BE2C (cell line): ENCODE results near the gene PTMA.
A peak's percentile ranks its signal among the peaks of the same experiment; 100 is the strongest.

Source experiments
- DNase-seq: peaks from one replicate; pipeline ENCODE4 v3.0.0-alpha.2; 2020
- H3K27me3 ChIP-seq: fragments of 250-450 bp; sonication (Bioruptor Pico); 2 replicates; pipeline ENCODE4 v1.5.1; 2020; ENCODE audit warnings: mild to moderate bottlenecking
- H3K36me3 ChIP-seq: fragments of 250-450 bp; sonication (Bioruptor Pico); 2 replicates; pipeline ENCODE4 v1.5.1; 2020; ENCODE audit warnings: mild to moderate bottlenecking
- H3K4me1 ChIP-seq: fragments of 250-450 bp; sonication (Bioruptor Pico); 2 replicates; pipeline ENCODE4 v1.5.1; 2020
- H3K4me3 ChIP-seq: 2 replicates; pipeline ENCODE4 v1.5.1; 2011; ENCODE audit warnings: low read depth, low read length
- H3K9me3 ChIP-seq: fragments of 250-450 bp; sonication (Bioruptor Pico); 2 replicates; pipeline ENCODE4 v1.5.1; 2020
- TF ChIP-seq, protein P1 (sequence below): IDR thresholded peaks from 2 replicates; pipeline ENCODE4 v1.5.1; 2012; ENCODE audit warnings: mild to moderate bottlenecking, low read depth, low read length

PTMA gene

DNA sequence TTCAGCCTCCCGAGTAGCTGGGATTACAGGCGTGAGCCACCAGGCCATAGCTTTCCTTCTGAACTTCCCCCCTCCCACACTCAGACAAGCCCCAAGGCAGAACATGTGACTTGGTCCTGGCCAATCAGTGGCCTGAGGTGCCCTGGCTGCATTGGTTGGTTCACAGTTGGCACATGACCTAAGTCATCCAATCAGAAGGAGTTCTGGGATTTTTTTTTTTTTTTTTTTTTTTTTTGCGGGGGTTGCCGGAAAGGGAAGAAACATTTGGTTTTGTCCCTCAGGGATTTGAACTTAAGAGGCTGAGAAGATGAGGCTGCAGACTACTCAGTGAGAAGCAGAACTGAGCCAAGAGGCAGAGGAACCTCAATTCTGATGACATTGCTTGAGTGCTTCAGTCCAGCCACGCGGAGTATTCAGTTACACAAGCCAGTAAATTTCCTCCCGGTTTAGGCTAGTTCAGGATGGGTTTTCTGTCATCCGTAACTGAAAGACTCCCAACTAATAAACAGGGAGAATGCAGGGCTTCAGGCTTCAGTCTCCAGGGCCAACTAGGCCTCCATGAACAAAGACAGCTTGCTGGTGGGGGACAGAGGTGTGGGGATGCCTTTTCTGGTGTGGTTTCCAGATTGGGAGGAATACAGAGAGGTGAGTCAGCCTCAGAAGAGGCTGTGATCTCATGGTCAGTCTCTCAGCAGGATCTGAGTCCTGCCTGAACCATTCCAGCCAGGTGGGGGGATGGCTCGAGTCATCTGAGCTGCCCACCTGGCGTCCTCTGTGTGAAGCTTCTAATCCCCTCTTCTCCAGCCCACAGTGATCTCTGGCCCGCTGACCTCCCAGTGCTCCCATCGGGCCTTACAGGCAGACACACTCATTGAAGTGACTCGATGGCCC is 9.2 kb downstream of the PTMA start:
- DNase-seq, result peak; percentile 90
- TF ChIP-seq, protein P1, sequence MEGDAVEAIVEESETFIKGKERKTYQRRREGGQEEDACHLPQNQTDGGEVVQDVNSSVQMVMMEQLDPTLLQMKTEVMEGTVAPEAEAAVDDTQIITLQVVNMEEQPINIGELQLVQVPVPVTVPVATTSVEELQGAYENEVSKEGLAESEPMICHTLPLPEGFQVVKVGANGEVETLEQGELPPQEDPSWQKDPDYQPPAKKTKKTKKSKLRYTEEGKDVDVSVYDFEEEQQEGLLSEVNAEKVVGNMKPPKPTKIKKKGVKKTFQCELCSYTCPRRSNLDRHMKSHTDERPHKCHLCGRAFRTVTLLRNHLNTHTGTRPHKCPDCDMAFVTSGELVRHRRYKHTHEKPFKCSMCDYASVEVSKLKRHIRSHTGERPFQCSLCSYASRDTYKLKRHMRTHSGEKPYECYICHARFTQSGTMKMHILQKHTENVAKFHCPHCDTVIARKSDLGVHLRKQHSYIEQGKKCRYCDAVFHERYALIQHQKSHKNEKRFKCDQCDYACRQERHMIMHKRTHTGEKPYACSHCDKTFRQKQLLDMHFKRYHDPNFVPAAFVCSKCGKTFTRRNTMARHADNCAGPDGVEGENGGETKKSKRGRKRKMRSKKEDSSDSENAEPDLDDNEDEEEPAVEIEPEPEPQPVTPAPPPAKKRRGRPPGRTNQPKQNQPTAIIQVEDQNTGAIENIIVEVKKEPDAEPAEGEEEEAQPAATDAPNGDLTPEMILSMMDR, result no peak
- peaks cover 7% of the 10 kb centered on the region for H3K4me1 ChIP-seq
- H3K4me3 ChIP-seq, result peak overlapping the region; percentile 33
- H3K27me3 ChIP-seq, result no peaks in the 10 kb centered on the region
- peaks cover 24% of the 10 kb centered on the region for H3K36me3 ChIP-seq
- H3K9me3 ChIP-seq, result no peaks in the 10 kb centered on the region

DNA sequence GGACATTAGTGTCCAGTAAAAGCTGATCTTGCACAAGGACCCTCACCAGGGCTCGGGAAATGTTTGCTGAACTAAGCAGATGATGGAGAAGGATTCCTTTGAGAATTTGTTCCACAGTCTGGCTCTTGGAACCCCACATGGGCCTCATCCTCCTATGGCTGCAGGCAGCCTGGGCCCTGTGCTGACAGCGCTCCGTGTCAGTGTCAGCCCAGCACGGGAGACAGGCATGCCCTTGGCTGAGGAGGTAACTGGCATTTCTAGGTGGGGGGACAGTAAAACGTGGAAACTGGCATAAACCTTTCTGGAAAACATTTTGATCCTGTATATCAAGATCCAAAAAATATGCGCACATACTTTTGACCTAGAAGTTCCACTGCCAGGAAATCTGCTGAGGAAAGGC is 10.5 kb downstream of the PTMA start:
- Histone ChIP-seq H3K4me3 (no peak overlapping the region), H3K9me3 (no peaks in the 10 kb centered on the region), H3K36me3 (peaks cover 17% of the 10 kb centered on the region), H3K4me1 (peaks cover 3% of the 10 kb centered on the region; the same call in 1 of the 2 replicates), H3K27me3 (no peaks in the 10 kb centered on the region)
- TF ChIP-seq, protein P1, result no peak
- no peak for DNase-seq

DNA sequence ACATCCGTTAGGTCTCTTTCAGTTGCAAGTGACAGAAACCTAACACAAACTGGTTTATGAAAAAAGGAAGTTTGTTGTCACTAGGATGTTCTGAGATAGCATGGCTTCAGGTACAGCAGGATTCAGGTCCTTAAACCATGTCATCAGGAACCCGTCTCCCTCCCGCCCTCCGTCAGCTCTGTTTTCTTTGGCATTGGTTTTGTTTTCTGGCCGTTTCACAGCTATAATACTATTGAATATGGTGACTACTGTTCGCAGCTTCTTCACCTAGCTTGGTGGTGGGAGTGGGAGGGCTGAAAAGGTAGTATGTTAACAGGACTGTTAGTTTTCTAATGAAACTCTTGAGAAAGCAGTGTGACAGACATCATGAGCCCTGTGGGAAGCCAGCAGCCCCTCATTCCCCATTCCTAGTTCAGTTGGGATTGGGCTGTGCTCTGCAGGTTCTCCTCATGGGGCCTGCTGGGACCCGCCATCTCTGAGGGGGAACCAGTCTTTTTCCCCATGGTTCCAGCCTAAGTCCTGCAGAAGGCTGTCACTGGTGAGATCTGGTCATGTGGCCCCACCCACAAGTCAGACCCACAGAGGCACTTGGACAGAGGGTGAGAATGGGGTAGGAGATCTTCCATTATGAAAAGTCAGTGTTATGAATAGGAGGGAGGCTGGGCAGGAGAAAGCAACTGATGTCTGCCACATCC is 12.1 kb downstream of the PTMA start:
- no peak for DNase-seq
- TF ChIP-seq, protein P1, result no peak

DNA sequence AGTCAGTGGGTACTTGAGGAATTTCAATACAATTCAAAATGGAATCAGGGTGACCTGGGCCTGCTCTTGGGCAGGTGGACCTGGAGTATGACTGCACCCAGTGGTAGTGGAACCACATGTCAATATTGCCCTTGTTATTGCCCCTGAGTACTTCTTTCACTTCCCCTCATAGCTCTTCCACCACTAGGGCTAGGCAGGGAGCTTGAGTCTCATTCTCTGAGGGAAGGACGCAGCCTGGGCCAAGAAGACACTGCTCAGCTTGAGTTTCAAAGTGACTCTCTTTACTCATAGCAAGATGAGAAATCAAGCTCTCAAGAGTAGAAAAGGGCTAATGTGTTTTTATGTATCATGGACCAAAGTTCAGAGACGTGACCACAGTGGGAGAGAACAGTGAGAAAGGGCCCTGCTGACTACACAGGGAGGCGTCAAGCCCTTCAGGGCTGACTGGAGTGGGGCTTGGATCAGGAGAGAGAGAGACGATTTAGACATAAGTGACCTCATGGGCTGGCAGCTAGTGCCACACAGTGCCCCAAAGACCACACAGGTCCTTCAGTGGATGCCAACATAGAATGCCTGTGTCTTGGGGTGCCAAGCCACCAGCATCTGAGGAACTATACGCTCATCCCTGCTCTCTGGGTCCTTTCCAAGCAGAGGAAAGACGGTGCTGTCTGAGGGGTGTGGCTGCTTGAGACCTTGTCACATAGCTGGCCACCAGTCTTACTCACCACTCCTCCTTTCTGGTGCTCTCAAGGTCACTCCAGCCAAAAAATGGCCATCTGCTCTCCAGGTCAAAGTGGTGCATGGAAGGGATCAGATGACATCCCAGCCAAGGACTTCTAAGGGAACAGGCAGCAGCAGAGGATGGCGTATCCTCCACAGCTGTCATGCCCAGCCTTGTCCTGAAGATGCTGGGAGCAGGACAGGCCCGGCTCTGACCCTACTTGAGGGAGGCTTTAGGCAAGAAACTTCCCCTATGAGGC is 13.0 kb downstream of the PTMA start:
- DNase-seq, result no peak
- TF ChIP-seq, protein P1, result no peak
- H3K36me3 ChIP-seq, result no peaks in the 10 kb centered on the region

More for the DNA sequence above, 12.1 kb downstream of the PTMA start:
- Histone ChIP-seq H3K4me1 (peaks cover 3% of the 10 kb centered on the region; the same call in 1 of the 2 replicates), H3K4me3 (no peak overlapping the region), H3K9me3 (no peaks in the 10 kb centered on the region), H3K36me3 (peaks cover under 1% of the 10 kb centered on the region), H3K27me3 (no peaks in the 10 kb centered on the region)

DNA sequence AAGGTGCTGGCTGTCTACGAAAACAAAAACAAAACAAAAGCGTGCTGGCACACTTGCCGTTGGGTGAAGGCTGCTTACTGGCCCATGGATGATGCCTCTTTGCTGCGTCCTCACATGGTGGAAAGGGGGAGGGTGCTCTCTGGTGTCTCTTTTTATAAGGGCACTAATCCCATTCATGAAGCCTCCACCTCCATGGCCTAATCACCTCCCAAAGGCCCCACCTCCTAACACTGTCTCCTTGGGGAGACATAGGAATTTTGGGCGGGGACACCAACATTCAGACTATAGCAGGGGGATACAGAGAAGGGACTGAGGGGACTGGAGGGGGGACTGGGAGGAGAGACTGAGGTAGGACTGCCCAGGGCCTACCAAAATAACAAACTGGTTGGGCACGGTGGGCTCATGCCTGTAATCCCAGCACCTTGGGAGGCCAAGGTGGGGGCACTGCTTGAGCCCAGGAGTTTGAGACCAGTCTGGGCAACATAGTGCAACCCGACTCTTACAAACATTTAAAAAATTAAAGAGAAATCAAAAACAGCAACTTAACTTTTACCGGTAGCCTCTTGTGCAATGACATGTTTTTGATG is 14.5 kb downstream of the PTMA start:
- Histone ChIP-seq H3K4me3 (no peak overlapping the region), H3K9me3 (no peaks in the 10 kb centered on the region), H3K36me3 (no peaks in the 10 kb centered on the region), H3K4me1 (no peaks in the 10 kb centered on the region), H3K27me3 (no peaks in the 10 kb centered on the region)
- TF ChIP-seq, protein P1, result no peak
- no peak for DNase-seq

More for the DNA sequence above, 13.0 kb downstream of the PTMA start:
- Histone ChIP-seq H3K4me1 (peaks cover 3% of the 10 kb centered on the region; the same call in 1 of the 2 replicates), H3K4me3 (no peak overlapping the region), H3K9me3 (no peaks in the 10 kb centered on the region), H3K27me3 (no peaks in the 10 kb centered on the region)
